Suprapubic skin (tissue), 4 donors: ENCODE results near the gene JPH2. TPM values are rescaled to one million over a fixed set of nuclear protein-coding genes. Genes with fewer than 3 reads are reported as not detected.

ENCODE experiments used
- DNase-seq, 2 donors: peaks; one replicate each; pipeline ENCODE4 v3.0.0-alpha.2; 2019; ENCODE audit warnings: low spot score in 2 of 2
- H3K27ac ChIP-seq: fragments of 200-600 bp; sonication (generic); one replicate; pipeline ENCODE4 v1.5.1; 2019
- H3K27me3 ChIP-seq: fragments of 200-600 bp; sonication (generic); one replicate; pipeline ENCODE4 v1.5.1; 2019
- H3K36me3 ChIP-seq: fragments of 200-600 bp; sonication (generic); one replicate; pipeline ENCODE4 v1.5.1; 2019
- H3K4me1 ChIP-seq: fragments of 200-600 bp; sonication (generic); one replicate; pipeline ENCODE4 v1.5.1; 2019
- H3K4me3 ChIP-seq: fragments of 200-600 bp; sonication (generic); one replicate; pipeline ENCODE4 v1.5.1; 2019; ENCODE audit warnings: mild to moderate bottlenecking
- H3K9me3 ChIP-seq: fragments of 200-600 bp; sonication (generic); one replicate; pipeline ENCODE4 v1.5.1; 2019
- CTCF ChIP-seq, 2 donors: fragments of 200-600 bp in 1 of 2; fragments of 450-650 bp in 1 of 2; sonication (generic) in 1 of 2; IDR thresholded peaks; one replicate each; pipeline ENCODE4 v1.5.1; 2016 to 2019; ENCODE audit warnings: antibody characterized with exemption in 2 of 2, mild to moderate bottlenecking in 1 of 2, moderate library complexity in 1 of 2
- EP300 ChIP-seq: sonication (generic); formaldehyde crosslinking; IDR thresholded peaks from one replicate; pipeline ENCODE4 v1.6.1; 2017; ENCODE audit warnings: antibody characterized with exemption
- POLR2A ChIP-seq, 2 donors: fragments of 450-650 bp; IDR thresholded peaks; one replicate each; pipeline ENCODE4 v1.6.1; 2017; ENCODE audit warnings: antibody characterized with exemption in 2 of 2, mild to moderate bottlenecking in 2 of 2, moderate library complexity in 2 of 2
- POLR2AphosphoS5 ChIP-seq, 3 donors: sonication (generic); formaldehyde crosslinking; IDR thresholded peaks; one replicate each; pipeline ENCODE4 v1.6.1; 2017; ENCODE audit warnings: antibody characterized with exemption in 3 of 3
- WGBS: methylation state at CpG from one replicate; pipeline ENCODE4 v1.1.5; 2018; 5-methylcytosine and 5-hydroxymethylcytosine counted together
- total RNA-seq, 4 donors: library from RNA; depleted of rRNA; stranded (reverse); fragments of >200 nt; gene quantifications; one replicate each; pipeline ENCODE4 v1.1.0, GENCODE V29; 2016

The JPH2 gene
- total RNA-seq, 4 donors from 2014 or later, result 3.8 to 5.0 (median 4.5) TPM

GRCh38 chr20:44181611-44182010 lies 5.4 kb downstream of the JPH2 start:
- no peaks in the 10 kb centered on the region for H3K9me3 ChIP-seq
- H3K4me1 ChIP-seq, result peaks cover 10% of the 10 kb centered on the region
- H3K36me3 ChIP-seq, result no peaks in the 10 kb centered on the region
- peak in 1 of 2 donors; percentile 29 for DNase-seq
- H3K27me3 ChIP-seq, result peaks cover 6% of the 10 kb centered on the region
- H3K4me3 ChIP-seq, result no peak overlapping the region
- H3K27ac ChIP-seq, result no peak overlapping the region
- 62% methylated on average over 11 of the region's 11 CpGs for WGBS
- no peak for TF ChIP-seq CTCF (IDR thresholded peaks at IDR 0.05)
- no peak for TF ChIP-seq POLR2A (IDR thresholded peaks at IDR 0.05)
- no peak for TF ChIP-seq EP300
- TF ChIP-seq POLR2AphosphoS5 (IDR thresholded peaks at IDR 0.05), result no peak

GRCh38 chr20:44180814-44181213 lies 6.2 kb downstream of the JPH2 start:
- H3K36me3 ChIP-seq, result no peaks in the 10 kb centered on the region
- DNase-seq, result no peak
- 17% methylated on average over 9 of the region's 9 CpGs for WGBS
- peaks cover 7% of the 10 kb centered on the region for H3K4me1 ChIP-seq
- no peaks in the 10 kb centered on the region for H3K27me3 ChIP-seq
- H3K4me3 ChIP-seq, result no peak overlapping the region
- TF ChIP-seq EP300 (no peak), CTCF (IDR thresholded peaks at IDR 0.05) (no peak), POLR2A (IDR thresholded peaks at IDR 0.05) (no peak), POLR2AphosphoS5 (IDR thresholded peaks at IDR 0.05) (no peak)
- no peak overlapping the region for H3K27ac ChIP-seq
- H3K9me3 ChIP-seq, result no peaks in the 10 kb centered on the region

- 33% methylated on average over 11 of the region's 14 CpGs for WGBS
- H3K4me3 ChIP-seq, result no peak overlapping the region
These were observed 10.0 kb downstream of the JPH2 start for GRCh38 chr20:44176833-44177534.

GRCh38 chr20:44174996-44175765 lies 11.8 kb downstream of the JPH2 start:
- Histone ChIP-seq H3K27ac (no peak overlapping the region), H3K27me3 (no peaks in the 10 kb centered on the region), H3K4me3 (no peak overlapping the region), H3K9me3 (no peaks in the 10 kb centered on the region), H3K4me1 (peaks cover 7% of the 10 kb centered on the region), H3K36me3 (no peaks in the 10 kb centered on the region)
- WGBS, result 92% methylated on average over 13 of the region's 13 CpGs
- TF ChIP-seq CTCF (IDR thresholded peaks at IDR 0.05) (no peak), POLR2AphosphoS5 (IDR thresholded peaks at IDR 0.05) (no peak), POLR2A (IDR thresholded peaks at IDR 0.05) (no peak), EP300 (no peak)
- no peak for DNase-seq

More at GRCh38 chr20:44176833-44177534, 10.0 kb downstream of the JPH2 start:
- Histone ChIP-seq H3K4me1 (peaks cover 7% of the 10 kb centered on the region), H3K27me3 (no peaks in the 10 kb centered on the region), H3K36me3 (no peaks in the 10 kb centered on the region), H3K27ac (no peak overlapping the region), H3K9me3 (no peaks in the 10 kb centered on the region)
- DNase-seq, result peak in 1 of 2 donors; percentile 74
- no peak for TF ChIP-seq POLR2A (IDR thresholded peaks at IDR 0.05)
- TF ChIP-seq CTCF (IDR thresholded peaks at IDR 0.05), result no peak
- TF ChIP-seq POLR2AphosphoS5 (IDR thresholded peaks at IDR 0.05), result no peak
- TF ChIP-seq EP300, result no peak

GRCh38 chr20:44173846-44174245 lies 13.1 kb downstream of the JPH2 start:
- Histone ChIP-seq H3K36me3 (no peaks in the 10 kb centered on the region), H3K27me3 (no peaks in the 10 kb centered on the region), H3K9me3 (no peaks in the 10 kb centered on the region), H3K27ac (no peak overlapping the region), H3K4me1 (peaks cover 7% of the 10 kb centered on the region), H3K4me3 (no peak overlapping the region)
- DNase-seq, result no peak
- 83% methylated on average over 8 of the region's 8 CpGs for WGBS
- TF ChIP-seq CTCF (IDR thresholded peaks at IDR 0.05), result no peak
- no peak for TF ChIP-seq EP300
- TF ChIP-seq POLR2A (IDR thresholded peaks at IDR 0.05), result no peak
- no peak for TF ChIP-seq POLR2AphosphoS5 (IDR thresholded peaks at IDR 0.05)
